ENCODE measurements around the gene SOX9. TPM values are rescaled to one million over a fixed set of nuclear protein-coding genes. Genes with fewer than 3 reads are reported as not detected.
"Not testable (repeated sequence)": the region's sequence is repeated elsewhere in the genome, so short reads cannot be mapped to it uniquely, and the experiment has no call there.

The SOX9 gene
- total RNA-seq, 1 donor: 6.5 TPM

DNA sequence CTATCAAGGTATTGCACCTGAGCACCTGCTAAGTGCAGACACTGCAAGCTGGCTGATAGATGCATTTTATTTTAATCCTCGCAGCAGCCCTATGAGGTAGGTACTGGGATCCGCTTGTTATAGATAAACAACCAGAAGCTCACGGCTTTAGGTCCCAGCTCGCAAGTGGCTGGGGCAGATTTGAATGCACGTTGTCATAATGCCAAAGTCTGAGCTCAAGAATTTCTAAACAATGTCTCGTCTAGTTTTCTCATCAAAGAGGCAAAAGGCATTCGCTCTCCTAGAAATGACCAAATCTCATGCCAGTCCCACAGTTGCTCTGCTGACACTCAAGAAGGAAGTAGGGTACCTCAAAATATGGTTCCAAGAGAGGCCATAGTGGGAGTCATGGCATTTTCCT is 20.5 kb downstream of the SOX9 start:
- Histone ChIP-seq H3K4me1 (ENCODE audit: insufficient read depth, low read length) (peaks cover 22% of the 10 kb centered on the region), H3K79me2 (ENCODE audit: insufficient read depth, low read length) (no peaks in the 10 kb centered on the region), H3K36me3 (ENCODE audit: insufficient read depth, low read length) (no peaks in the 10 kb centered on the region), H3K27me3 (ENCODE audit: insufficient read depth, low read length) (peaks cover 2% of the 10 kb centered on the region), H3K27ac (ENCODE audit: low read depth, low read length) (no peak overlapping the region), H3K9me3 (ENCODE audit: low read depth, low read length) (no peaks in the 10 kb centered on the region), H4K20me1 (ENCODE audit: insufficient read depth, low read length) (no peaks in the 10 kb centered on the region), H3K4me2 (ENCODE audit: insufficient read depth, low read length) (no peak overlapping the region), H3K4me3 (ENCODE audit: insufficient read depth, low read length) (no peak overlapping the region), H2AFZ (ENCODE audit: low read length) (no peak overlapping the region)
- TF ChIP-seq, protein P1, sequence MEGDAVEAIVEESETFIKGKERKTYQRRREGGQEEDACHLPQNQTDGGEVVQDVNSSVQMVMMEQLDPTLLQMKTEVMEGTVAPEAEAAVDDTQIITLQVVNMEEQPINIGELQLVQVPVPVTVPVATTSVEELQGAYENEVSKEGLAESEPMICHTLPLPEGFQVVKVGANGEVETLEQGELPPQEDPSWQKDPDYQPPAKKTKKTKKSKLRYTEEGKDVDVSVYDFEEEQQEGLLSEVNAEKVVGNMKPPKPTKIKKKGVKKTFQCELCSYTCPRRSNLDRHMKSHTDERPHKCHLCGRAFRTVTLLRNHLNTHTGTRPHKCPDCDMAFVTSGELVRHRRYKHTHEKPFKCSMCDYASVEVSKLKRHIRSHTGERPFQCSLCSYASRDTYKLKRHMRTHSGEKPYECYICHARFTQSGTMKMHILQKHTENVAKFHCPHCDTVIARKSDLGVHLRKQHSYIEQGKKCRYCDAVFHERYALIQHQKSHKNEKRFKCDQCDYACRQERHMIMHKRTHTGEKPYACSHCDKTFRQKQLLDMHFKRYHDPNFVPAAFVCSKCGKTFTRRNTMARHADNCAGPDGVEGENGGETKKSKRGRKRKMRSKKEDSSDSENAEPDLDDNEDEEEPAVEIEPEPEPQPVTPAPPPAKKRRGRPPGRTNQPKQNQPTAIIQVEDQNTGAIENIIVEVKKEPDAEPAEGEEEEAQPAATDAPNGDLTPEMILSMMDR (IDR thresholded peaks at IDR 0.05; ENCODE audit: extremely low read depth, low read depth, low read length): no peak
- no peak for DNase-seq (ENCODE audit: insufficient read length, low spot score, missing footprints)

DNA sequence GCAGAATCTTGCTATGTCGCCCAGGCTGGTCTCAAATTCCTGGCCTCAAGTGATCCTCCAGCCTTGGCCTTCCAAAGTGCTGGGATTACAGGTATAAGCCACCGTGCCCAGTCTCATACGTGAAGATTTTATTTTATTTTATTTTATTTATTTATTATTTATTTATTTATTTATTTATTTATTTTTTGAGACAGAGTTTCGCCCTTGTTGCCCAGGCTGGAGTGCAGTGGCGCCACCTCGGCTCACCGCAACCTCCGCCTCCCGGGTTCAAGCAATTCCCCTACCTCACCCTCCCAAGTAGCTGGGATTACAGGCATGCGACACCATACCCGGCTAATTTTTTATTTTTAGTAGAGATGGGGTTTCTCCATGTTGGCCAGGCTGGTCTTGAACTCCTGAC is 21.3 kb downstream of the SOX9 start:
- H3K4me2 ChIP-seq (ENCODE audit: insufficient read depth, low read length); H3K9me3 ChIP-seq (ENCODE audit: low read depth, low read length); H3K27ac ChIP-seq (ENCODE audit: low read depth, low read length); H3K27me3 ChIP-seq (ENCODE audit: insufficient read depth, low read length); H3K79me2 ChIP-seq (ENCODE audit: insufficient read depth, low read length); H3K4me3 ChIP-seq (ENCODE audit: insufficient read depth, low read length); H2AFZ ChIP-seq (ENCODE audit: low read length); DNase-seq (ENCODE audit: insufficient read length, low spot score, missing footprints); H4K20me1 ChIP-seq (ENCODE audit: insufficient read depth, low read length); H3K36me3 ChIP-seq (ENCODE audit: insufficient read depth, low read length): not testable (repeated sequence)
- H3K4me1 ChIP-seq (ENCODE audit: insufficient read depth, low read length): peaks cover 15% of the 10 kb centered on the region

DNA sequence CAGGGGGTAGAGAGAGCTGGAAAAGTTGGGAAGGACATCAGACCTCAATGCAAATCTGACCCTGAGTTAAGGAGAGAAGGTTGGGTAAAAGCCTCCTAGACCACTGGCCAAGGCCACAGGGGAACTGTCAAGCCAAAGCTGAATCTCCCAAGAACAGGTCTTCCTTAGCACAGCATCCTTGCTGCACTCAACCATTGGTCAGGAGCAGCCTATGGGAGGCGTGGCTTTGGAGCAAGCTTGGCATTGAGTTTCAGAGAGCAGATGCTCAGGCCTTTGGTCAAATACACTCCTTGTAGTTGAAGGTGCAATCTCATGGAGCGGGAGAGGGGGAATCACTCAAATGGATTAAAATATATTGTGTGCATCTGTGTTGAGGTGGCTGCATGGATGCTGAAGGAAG is 21.8 kb downstream of the SOX9 start:
- TF ChIP-seq, protein P1 (IDR thresholded peaks at IDR 0.05; ENCODE audit: extremely low read depth, low read depth, low read length): no peak
- no peak for DNase-seq (ENCODE audit: insufficient read length, low spot score, missing footprints)
- Histone ChIP-seq H3K9me3 (ENCODE audit: low read depth, low read length) (no peaks in the 10 kb centered on the region), H3K36me3 (ENCODE audit: insufficient read depth, low read length) (no peaks in the 10 kb centered on the region), H3K4me1 (ENCODE audit: insufficient read depth, low read length) (peaks cover 12% of the 10 kb centered on the region), H3K4me2 (ENCODE audit: insufficient read depth, low read length) (no peak overlapping the region), H3K27ac (ENCODE audit: low read depth, low read length) (no peak overlapping the region), H3K27me3 (ENCODE audit: insufficient read depth, low read length) (peaks cover 2% of the 10 kb centered on the region), H3K4me3 (ENCODE audit: insufficient read depth, low read length) (no peak overlapping the region), H2AFZ (ENCODE audit: low read length) (no peak overlapping the region), H3K79me2 (ENCODE audit: insufficient read depth, low read length) (no peaks in the 10 kb centered on the region), H4K20me1 (ENCODE audit: insufficient read depth, low read length) (no peaks in the 10 kb centered on the region)

DNA sequence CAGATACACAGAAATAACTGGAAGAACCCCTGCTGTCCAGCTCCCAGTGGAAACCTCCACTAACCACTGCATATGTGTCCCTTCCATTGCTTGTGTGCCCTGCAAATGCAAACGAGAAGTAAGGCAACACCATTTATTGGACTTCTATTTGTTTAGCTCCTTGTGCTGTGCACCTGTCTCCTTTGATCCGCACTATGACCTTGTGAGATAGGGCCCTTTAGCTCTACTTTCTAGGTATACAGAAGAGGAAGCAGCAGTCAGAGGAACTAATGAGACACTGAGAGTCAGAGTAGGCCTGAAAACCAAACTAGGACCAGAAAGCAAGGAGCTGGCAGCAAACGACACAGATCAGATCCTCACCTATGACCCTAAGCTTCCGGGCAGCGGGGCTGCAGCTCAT is 22.4 kb downstream of the SOX9 start:
- no peaks in the 10 kb centered on the region for H3K36me3 ChIP-seq (ENCODE audit: insufficient read depth, low read length)
- no peaks in the 10 kb centered on the region for H4K20me1 ChIP-seq (ENCODE audit: insufficient read depth, low read length)
- H3K27me3 ChIP-seq (ENCODE audit: insufficient read depth, low read length): peaks cover 2% of the 10 kb centered on the region
- H3K4me1 ChIP-seq (ENCODE audit: insufficient read depth, low read length): peaks cover 12% of the 10 kb centered on the region
- no peak overlapping the region for H3K4me2 ChIP-seq (ENCODE audit: insufficient read depth, low read length)
- no peak overlapping the region for H2AFZ ChIP-seq (ENCODE audit: low read length)
- H3K4me3 ChIP-seq (ENCODE audit: insufficient read depth, low read length): no peak overlapping the region
- no peak overlapping the region for H3K27ac ChIP-seq (ENCODE audit: low read depth, low read length)
- H3K9me3 ChIP-seq (ENCODE audit: low read depth, low read length): no peaks in the 10 kb centered on the region
- H3K79me2 ChIP-seq (ENCODE audit: insufficient read depth, low read length): no peaks in the 10 kb centered on the region
- DNase-seq (ENCODE audit: insufficient read length, low spot score, missing footprints): no peak
- TF ChIP-seq, protein P1 (IDR thresholded peaks at IDR 0.05; ENCODE audit: extremely low read depth, low read depth, low read length): no peak
